HG03342 (cell line): ENCODE results near the gene PTBP3.
"Not testable (repeated sequence)": the region's sequence is repeated elsewhere in the genome, so short reads cannot be mapped to it uniquely, and the experiment has no call there.

Source experiments
- ATAC-seq: cut with Tn5 transposase; IDR thresholded peaks from one replicate; pipeline ENCODE4 v1.9.1; 2021; ENCODE audit warnings: mild to moderate bottlenecking, moderate library complexity; ENCODE audit not compliant: unreplicated experiment

Gene PTBP3

GRCh38 chr9:112218908-112219307 is 114.5 kb downstream of the PTBP3 start:
- ATAC-seq, result peak; percentile 92

- ATAC-seq, result no peak
Measured at GRCh38 chr9:112212926-112213325, 120.5 kb downstream of the PTBP3 start.

- no peak for ATAC-seq
Measured at GRCh38 chr9:112207451-112207850, 126.0 kb downstream of the PTBP3 start.

GRCh38 chr9:112203536-112203935 is 129.9 kb downstream of the PTBP3 start:
- ATAC-seq, result no peak

- no peak for ATAC-seq
Measured at GRCh38 chr9:112200711-112201110, 132.7 kb downstream of the PTBP3 start.

- ATAC-seq, result no peak
Measured at GRCh38 chr9:112198646-112199045, 134.8 kb downstream of the PTBP3 start.

GRCh38 chr9:112194969-112195431 is 138.4 kb downstream of the PTBP3 start:
- ATAC-seq, result no peak

GRCh38 chr9:112193572-112194288 is 139.7 kb downstream of the PTBP3 start:
- no peak for ATAC-seq

- not testable (repeated sequence) for ATAC-seq
Measured at GRCh38 chr9:112190320-112190719, 143.1 kb downstream of the PTBP3 start.

- no peak for ATAC-seq
Measured at GRCh38 chr9:112188884-112189283, 144.5 kb downstream of the PTBP3 start.

GRCh38 chr9:112187404-112187803 is 146.0 kb downstream of the PTBP3 start:
- ATAC-seq, result no peak

- ATAC-seq, result no peak
Measured at GRCh38 chr9:112186695-112187094, 146.7 kb downstream of the PTBP3 start.

GRCh38 chr9:112184946-112185345 is 148.5 kb downstream of the PTBP3 start:
- ATAC-seq, result no peak

GRCh38 chr9:112184221-112184620 is 149.2 kb downstream of the PTBP3 start:
- ATAC-seq, result no peak

GRCh38 chr9:112180387-112180881 is 153.0 kb downstream of the PTBP3 start:
- ATAC-seq, result no peak

GRCh38 chr9:112179816-112180215 is 153.6 kb downstream of the PTBP3 start:
- no peak for ATAC-seq

- no peak for ATAC-seq
Measured at GRCh38 chr9:112176524-112176923, 156.9 kb downstream of the PTBP3 start.

- ATAC-seq, result no peak
Measured at GRCh38 chr9:112175796-112176315, 157.6 kb downstream of the PTBP3 start.

GRCh38 chr9:112174965-112175795 is 158.2 kb downstream of the PTBP3 start, which contains the start of gene SUSD1:
Gene SUSD1, minus strand, starts transcription at chr9:112175297. Its CDS starts 62 bp downstream, at chr9:112175235.
- ATAC-seq, result peak; percentile 47

GRCh38 chr9:112174222-112174964 is 159.0 kb downstream of the PTBP3 start:
- ATAC-seq, result peak; percentile 80
